Measurements from ENCODE around the gene ACTR3C.
"Not testable (repeated sequence)": the region's sequence is repeated elsewhere in the genome, so short reads cannot be mapped to it uniquely, and the experiment has no call there.

GRCh38 chr7:150225444-150225843 lies 97.9 kb downstream of the ACTR3C start:
- TF ChIP-seq TAF1 (IDR thresholded peaks at IDR 0.05; ENCODE audit: borderline replicate concordance, low read depth, low read length); POLR2A (IDR thresholded peaks at IDR 0.05; ENCODE audit: low read depth, low read length); POLR2AphosphoS5 (IDR thresholded peaks at IDR 0.05; ENCODE audit: low read depth, low read length): not testable (repeated sequence)

Measured in GM12892 (cell line).